ENCODE data around the gene CLEC3B. TPM values are rescaled to one million over a fixed set of nuclear protein-coding genes. Genes with fewer than 3 reads are reported as not detected.

CLEC3B gene
- total RNA-seq, 6 experiments from 2014 or later, result 1.00 to 1.9 (median 1.2) TPM

DNA sequence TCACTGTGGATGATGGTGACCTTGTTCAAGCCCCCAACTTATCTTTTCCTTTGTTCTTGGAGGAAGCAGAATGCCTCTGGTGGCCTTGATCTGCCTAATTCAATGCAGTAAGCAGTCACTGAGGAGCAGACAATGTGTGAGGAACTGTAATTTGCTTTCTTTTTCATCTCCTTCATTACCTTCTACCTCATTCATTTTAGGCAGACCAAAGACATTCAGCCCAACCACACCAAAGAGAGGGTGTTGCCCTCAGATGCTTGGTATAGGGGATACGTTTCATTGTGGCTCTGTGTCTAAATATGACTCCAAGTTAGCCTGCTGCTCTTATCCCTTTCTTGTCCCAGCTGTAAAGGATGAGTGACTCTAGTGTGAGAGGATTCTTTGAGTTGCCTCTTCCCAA is 34.8 kb upstream of the CLEC3B start:
- no peak overlapping the region for H3K27ac Mint-ChIP-seq

DNA sequence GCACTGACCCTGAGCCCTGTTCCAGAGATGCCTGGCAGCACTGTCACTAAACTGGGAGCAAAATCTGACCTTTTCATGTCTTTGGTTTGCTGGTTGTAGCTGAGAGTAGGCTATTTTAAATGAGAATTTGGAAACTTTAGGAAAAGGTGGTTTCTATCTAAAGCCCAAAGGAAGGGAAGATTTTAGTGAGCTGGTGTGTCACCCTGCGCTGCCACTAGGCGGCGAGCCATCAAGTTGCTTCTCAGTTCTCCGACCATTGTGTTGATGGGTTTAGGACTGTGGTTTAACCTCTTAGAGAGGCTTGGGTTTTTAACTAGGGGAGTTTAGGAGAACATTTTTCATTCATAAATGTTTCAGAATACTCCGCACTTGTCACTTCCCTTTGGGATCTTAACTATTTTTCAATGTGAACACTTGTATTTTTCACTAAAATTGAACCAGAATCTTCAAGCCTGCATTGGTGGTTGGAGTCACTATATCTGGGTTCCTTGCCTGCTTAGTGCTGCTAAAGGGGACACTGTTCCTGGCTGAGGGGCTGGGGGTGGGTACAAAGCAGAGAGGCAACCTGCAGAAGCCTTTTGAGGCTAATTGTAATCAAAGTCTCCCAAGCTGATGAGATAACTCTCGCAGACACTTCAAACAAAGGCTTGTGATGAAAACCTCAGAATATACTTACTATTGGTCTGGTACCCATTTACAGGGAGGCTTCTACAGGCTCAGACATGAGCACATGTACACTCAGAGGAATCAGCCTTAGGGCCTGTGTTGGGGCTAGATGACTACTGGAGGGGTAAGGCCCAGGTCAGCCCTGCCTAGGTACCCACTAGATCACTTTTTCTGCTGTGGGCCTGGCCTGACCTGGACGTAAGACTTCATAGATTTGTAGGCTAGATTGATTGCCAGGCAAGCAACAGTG is 33.3 kb upstream of the CLEC3B start:
- Mint-ChIP-seq H3K27me3 (ENCODE audit: insufficient read depth) (no peaks in the 10 kb centered on the region), H3K27ac (peak overlapping the region; percentile 86), H3K9me3 (no peaks in the 10 kb centered on the region), H3K4me1 (ENCODE audit: low read depth) (peaks cover 65% of the 10 kb centered on the region), H3K4me3 (peak overlapping the region; percentile 6; the same call in 1 of the 2 replicates), H3K36me3 (ENCODE audit: low read depth) (peaks cover 28% of the 10 kb centered on the region)
- TF ChIP-seq, protein P1, sequence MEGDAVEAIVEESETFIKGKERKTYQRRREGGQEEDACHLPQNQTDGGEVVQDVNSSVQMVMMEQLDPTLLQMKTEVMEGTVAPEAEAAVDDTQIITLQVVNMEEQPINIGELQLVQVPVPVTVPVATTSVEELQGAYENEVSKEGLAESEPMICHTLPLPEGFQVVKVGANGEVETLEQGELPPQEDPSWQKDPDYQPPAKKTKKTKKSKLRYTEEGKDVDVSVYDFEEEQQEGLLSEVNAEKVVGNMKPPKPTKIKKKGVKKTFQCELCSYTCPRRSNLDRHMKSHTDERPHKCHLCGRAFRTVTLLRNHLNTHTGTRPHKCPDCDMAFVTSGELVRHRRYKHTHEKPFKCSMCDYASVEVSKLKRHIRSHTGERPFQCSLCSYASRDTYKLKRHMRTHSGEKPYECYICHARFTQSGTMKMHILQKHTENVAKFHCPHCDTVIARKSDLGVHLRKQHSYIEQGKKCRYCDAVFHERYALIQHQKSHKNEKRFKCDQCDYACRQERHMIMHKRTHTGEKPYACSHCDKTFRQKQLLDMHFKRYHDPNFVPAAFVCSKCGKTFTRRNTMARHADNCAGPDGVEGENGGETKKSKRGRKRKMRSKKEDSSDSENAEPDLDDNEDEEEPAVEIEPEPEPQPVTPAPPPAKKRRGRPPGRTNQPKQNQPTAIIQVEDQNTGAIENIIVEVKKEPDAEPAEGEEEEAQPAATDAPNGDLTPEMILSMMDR (IDR thresholded peaks at IDR 0.05), result peak; percentile 85
- no peak for DNase-seq

More for the DNA sequence above, 34.8 kb upstream of the CLEC3B start:
- Mint-ChIP-seq H3K9me3 (no peaks in the 10 kb centered on the region), H3K27me3 (ENCODE audit: insufficient read depth) (no peaks in the 10 kb centered on the region), H3K4me1 (ENCODE audit: low read depth) (peaks cover 65% of the 10 kb centered on the region), H3K4me3 (no peak overlapping the region), H3K36me3 (ENCODE audit: low read depth) (peaks cover 28% of the 10 kb centered on the region)
- DNase-seq, result no peak
- TF ChIP-seq, protein P1 (IDR thresholded peaks at IDR 0.05), result no peak

DNA sequence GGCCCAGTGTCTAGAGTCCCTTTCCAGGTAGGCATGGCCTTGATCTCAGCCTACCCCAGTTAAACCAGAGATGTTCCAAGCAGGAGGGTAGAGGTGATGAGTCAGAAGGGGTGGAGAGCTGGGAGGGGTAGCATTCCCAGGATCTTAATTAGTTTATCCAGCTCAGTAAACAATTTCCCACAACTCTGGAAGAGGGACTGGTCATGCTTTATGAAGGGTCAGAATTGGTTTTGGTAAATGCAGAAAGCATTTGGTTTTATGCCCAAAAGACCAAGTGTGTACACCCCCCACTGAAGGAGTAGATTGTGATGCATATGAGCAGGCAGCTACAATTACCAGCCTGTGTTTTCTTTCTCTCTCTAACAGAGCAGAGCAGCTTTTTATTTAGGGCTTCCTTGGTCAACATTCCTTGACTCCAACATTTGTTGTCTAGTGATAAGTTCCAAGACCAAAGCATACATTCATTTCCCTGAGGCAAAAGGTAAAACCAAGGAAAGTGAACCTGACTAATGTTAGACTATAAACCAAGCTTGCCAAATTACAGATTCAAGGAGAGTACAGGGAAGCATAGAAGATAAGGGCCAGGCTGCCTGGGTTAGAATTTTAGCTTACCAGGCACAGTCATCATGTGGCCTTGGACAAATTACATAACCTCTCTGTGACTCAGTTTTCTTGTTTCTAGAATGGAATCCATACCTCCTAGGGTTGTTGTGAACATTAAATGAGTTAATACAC is 32.5 kb upstream of the CLEC3B start:
- TF ChIP-seq, protein P1 (IDR thresholded peaks at IDR 0.05), result no peak
- H3K4me3 Mint-ChIP-seq, result peak overlapping the region; percentile 25
- no peaks in the 10 kb centered on the region for H3K9me3 Mint-ChIP-seq
- peaks cover 63% of the 10 kb centered on the region for H3K4me1 Mint-ChIP-seq (ENCODE audit: low read depth)
- H3K27ac Mint-ChIP-seq, result peak overlapping the region; percentile 86
- H3K27me3 Mint-ChIP-seq (ENCODE audit: insufficient read depth), result no peaks in the 10 kb centered on the region
- peak; percentile 85 for DNase-seq
- H3K36me3 Mint-ChIP-seq (ENCODE audit: low read depth), result peaks cover 28% of the 10 kb centered on the region

DNA sequence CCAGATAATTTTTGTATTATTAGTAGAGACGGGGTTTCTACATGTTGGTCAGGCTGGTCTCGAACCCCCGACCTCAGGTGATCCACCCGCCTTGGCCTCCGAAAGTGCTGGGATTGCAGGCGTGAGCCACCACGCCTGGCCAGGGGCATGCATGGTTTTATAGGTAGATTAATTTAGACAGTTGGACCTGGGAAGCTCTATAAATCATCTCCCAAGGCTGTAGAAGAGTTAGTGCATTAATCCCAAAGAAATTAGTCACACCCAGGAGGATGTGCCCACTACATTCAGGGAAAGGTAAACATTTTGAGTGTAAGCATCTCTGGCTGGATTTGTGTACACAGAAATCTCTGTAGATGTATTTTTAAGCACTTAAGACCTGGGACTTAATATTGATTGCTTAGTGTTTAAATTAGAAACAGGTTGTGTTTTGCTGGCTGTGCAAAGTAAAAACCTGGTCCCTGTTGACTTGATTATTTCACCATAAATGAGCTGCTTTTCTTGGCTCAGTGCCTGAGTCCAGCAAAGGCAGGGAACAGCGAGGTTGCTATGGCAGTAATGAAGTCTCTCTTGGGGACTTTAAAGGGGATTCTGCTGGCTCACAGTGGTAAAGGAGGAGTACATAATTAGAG is 30.8 kb upstream of the CLEC3B start:
- peak overlapping the region; percentile 86 for H3K27ac Mint-ChIP-seq
- H3K4me1 Mint-ChIP-seq (ENCODE audit: low read depth), result peaks cover 48% of the 10 kb centered on the region
- no peaks in the 10 kb centered on the region for H3K9me3 Mint-ChIP-seq
- peak; percentile 47 for DNase-seq
- H3K4me3 Mint-ChIP-seq, result peak overlapping the region; percentile 25; the same call in 1 of the 2 replicates
- peaks cover 30% of the 10 kb centered on the region for H3K36me3 Mint-ChIP-seq (ENCODE audit: low read depth)
- TF ChIP-seq, protein P1 (IDR thresholded peaks at IDR 0.05), result no peak
- H3K27me3 Mint-ChIP-seq (ENCODE audit: insufficient read depth), result no peaks in the 10 kb centered on the region

DNA sequence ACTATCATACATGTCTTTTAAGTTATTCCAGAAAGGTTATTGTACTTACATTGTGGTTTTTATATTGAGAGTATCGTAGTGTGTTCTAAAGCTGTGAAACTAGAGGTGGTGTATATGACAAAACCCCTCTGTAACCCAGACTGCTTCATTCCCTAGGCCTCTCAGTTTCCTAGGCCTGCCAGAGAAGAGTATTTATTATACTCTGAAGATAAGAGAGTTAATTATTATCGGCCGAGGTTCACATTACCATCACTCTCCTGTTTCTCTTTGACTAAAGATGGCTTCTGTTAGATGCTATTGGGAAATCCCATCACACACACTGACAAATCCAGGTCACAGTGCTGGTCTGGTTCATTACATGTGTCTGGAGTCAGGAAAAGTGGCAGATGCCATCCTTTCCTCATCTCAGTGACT is 29.5 kb upstream of the CLEC3B start:
- H3K27me3 Mint-ChIP-seq (ENCODE audit: insufficient read depth), result no peaks in the 10 kb centered on the region
- peaks cover 46% of the 10 kb centered on the region for H3K4me1 Mint-ChIP-seq (ENCODE audit: low read depth)
- no peaks in the 10 kb centered on the region for H3K9me3 Mint-ChIP-seq
- H3K36me3 Mint-ChIP-seq (ENCODE audit: low read depth), result peaks cover 20% of the 10 kb centered on the region
- H3K27ac Mint-ChIP-seq, result no peak overlapping the region
- no peak for DNase-seq
- TF ChIP-seq, protein P1 (IDR thresholded peaks at IDR 0.05), result no peak
- H3K4me3 Mint-ChIP-seq, result no peak overlapping the region

Measured in HFFc6 (cell line).